IMR-90 (cell line): ENCODE data around the gene GH1. TPM values are rescaled to one million over a fixed set of nuclear protein-coding genes. Genes with fewer than 3 reads are reported as not detected.

Source experiments
- ATAC-seq: fragments of 200-7000 bp; cut with Tn5 transposase; 2 replicates; pipeline ENCODE4 v1.9.1; 2020; ENCODE audit warnings: low read depth, mild to moderate bottlenecking, moderate library complexity
- BruUV-seq: library from RNA; stranded (reverse); fragments of 400-500 nt; replicated peaks from 2 replicates; lab custom pipeline; 2021; lab: Mats Ljungman, UMichigan
- CTCF ChIA-PET: fragments of 300-600 bp; formaldehyde crosslinking; extraction: SDS; loops from one replicate; lab custom pipeline; 2021; ENCODE audit warnings: antibody characterized with exemption; lab: Yijun Ruan, JAX
- POLR2A ChIA-PET: fragments of 300-600 bp; sonication (Branson Sonifier 250); formaldehyde crosslinking; loops from one replicate; lab custom pipeline; 2022; ENCODE audit warnings: antibody characterized with exemption; ENCODE audit not compliant: unreplicated experiment; lab: Charles Lee
- DNase-seq: peaks from one replicate; pipeline ENCODE4 v3.0.0; 2013
- H2AFZ ChIP-seq: replicated peaks from 2 replicates; pipeline ENCODE3; 2013; ENCODE audit warnings: low read length, mild to moderate bottlenecking; ENCODE audit not compliant: poor library complexity
- H2AK5ac ChIP-seq: 2 replicates; pipeline ENCODE4 v1.6.1; 2013; ENCODE audit warnings: low read depth, low read length, inconsistent platforms
- H2AK9ac ChIP-seq: replicated peaks from 2 replicates; pipeline ENCODE3; 2013; ENCODE audit warnings: mild to moderate bottlenecking, low read depth, low read length, moderate library complexity; ENCODE audit not compliant: poor library complexity
- H2BK120ac ChIP-seq: 2 replicates; pipeline ENCODE4 v1.6.1; 2013; ENCODE audit warnings: low read depth, low read length, inconsistent platforms
- H2BK15ac ChIP-seq: 3 replicates; pipeline ENCODE4 v1.6.1; 2013; ENCODE audit warnings: low read depth, low read length, inconsistent platforms
- H2BK20ac ChIP-seq: 2 replicates; pipeline ENCODE4 v1.6.1; 2013; ENCODE audit warnings: low read depth, mild to moderate bottlenecking, inconsistent platforms, low read length, moderate library complexity
- H2BK5ac ChIP-seq: 2 replicates; pipeline ENCODE4 v1.6.1; 2013; ENCODE audit warnings: mild to moderate bottlenecking, low read depth, low read length, inconsistent platforms; ENCODE audit not compliant: poor library complexity, severe bottlenecking
- H3K14ac ChIP-seq: replicated peaks from 2 replicates; pipeline ENCODE4 v1.6.1; 2013; ENCODE audit warnings: low read depth, low read length, inconsistent platforms
- H3K18ac ChIP-seq: 2 replicates; pipeline ENCODE4 v1.6.1; 2013; ENCODE audit warnings: low read depth, low read length, control low read depth
- H3K23ac ChIP-seq: 2 replicates; pipeline ENCODE4 v1.6.1; 2013; ENCODE audit warnings: low read depth, low read length, inconsistent platforms
- H3K27ac ChIP-seq: 2 replicates; pipeline ENCODE4 v1.5.1; 2013; ENCODE audit warnings: mild to moderate bottlenecking, control low read depth, low read length; ENCODE audit not compliant: insufficient read depth
- H3K27me3 ChIP-seq: 2 replicates; pipeline ENCODE4 v1.6.1; 2013; ENCODE audit warnings: low read length; ENCODE audit not compliant: control insufficient read depth, insufficient read depth
- H3K36me3 ChIP-seq: 2 replicates; pipeline ENCODE4 v1.6.1; 2013; ENCODE audit warnings: low read length, mixed read lengths; ENCODE audit not compliant: control insufficient read depth, insufficient read depth
- H3K4ac ChIP-seq: 2 replicates; pipeline ENCODE4 v1.6.1; 2013; ENCODE audit warnings: low read depth, low read length, inconsistent platforms
- H3K4me1 ChIP-seq: 2 replicates; pipeline ENCODE4 v1.6.1; 2013; ENCODE audit warnings: low read length, mixed read lengths; ENCODE audit not compliant: control insufficient read depth, insufficient read depth
- H3K4me2 ChIP-seq: 2 replicates; pipeline ENCODE4 v1.6.1; 2013; ENCODE audit warnings: low read depth, mild to moderate bottlenecking, control low read depth, low read length, moderate library complexity
- H3K4me3 ChIP-seq: 2 replicates; pipeline ENCODE4 v1.5.1; 2013; ENCODE audit warnings: low read depth, mild to moderate bottlenecking, control low read depth, low read length, moderate library complexity; ENCODE audit not compliant: insufficient read depth
- H3K56ac ChIP-seq: 2 replicates; pipeline ENCODE4 v1.6.1; 2013; ENCODE audit warnings: low read length, inconsistent platforms; ENCODE audit not compliant: insufficient read depth; ENCODE audit errors: extremely low read depth
- H3K79me1 ChIP-seq, 2 experiments: 2 replicates each; pipeline ENCODE4 v1.6.1; 2013; ENCODE audit warnings: low read length in 2 of 2, inconsistent platforms in 1 of 2, low read depth in 1 of 2
- H3K9ac ChIP-seq: 2 replicates; pipeline ENCODE4 v1.6.1; 2013; ENCODE audit warnings: low read depth, low read length, control low read depth
- H3K9me1 ChIP-seq: 2 replicates; pipeline ENCODE4 v1.6.1; 2013; ENCODE audit warnings: low read length, inconsistent platforms; ENCODE audit not compliant: insufficient read depth
- H3K9me3 ChIP-seq: 2 replicates; pipeline ENCODE4 v1.6.1; 2013; ENCODE audit warnings: low read length; ENCODE audit not compliant: control insufficient read depth, insufficient read depth
- H4K20me1 ChIP-seq: 2 replicates; pipeline ENCODE4 v1.6.1; 2013; ENCODE audit warnings: low read length, inconsistent platforms; ENCODE audit not compliant: insufficient read depth
- H4K5ac ChIP-seq: 2 replicates; pipeline ENCODE4 v1.6.1; 2013; ENCODE audit warnings: mild to moderate bottlenecking, low read depth, low read length, control low read depth
- H4K8ac ChIP-seq, 2 experiments: 2 replicates each; pipeline ENCODE4 v1.6.1; 2013; ENCODE audit warnings: low read depth in 2 of 2, low read length in 2 of 2, control low read depth in 1 of 2, inconsistent platforms in 1 of 2
- H4K91ac ChIP-seq: 2 replicates; pipeline ENCODE4 v1.6.1; 2013; ENCODE audit warnings: low read depth, low read length, inconsistent platforms; ENCODE audit not compliant: insufficient read depth
- BHLHE40 ChIP-seq: fragments of 150-350 bp; IDR thresholded peaks from 2 replicates; pipeline ENCODE4 v1.6.1; 2016; ENCODE audit warnings: mild to moderate bottlenecking, low read depth, low read length
- CEBPB ChIP-seq: IDR thresholded peaks from 2 replicates; pipeline ENCODE4 v1.6.1; 2012; ENCODE audit warnings: low read depth, low read length, improper control_type of control experiment
- CHD1 ChIP-seq: IDR thresholded peaks from 2 replicates; pipeline ENCODE4 v1.6.1; 2012; ENCODE audit warnings: low read depth, low read length, improper control_type of control experiment
- FOS ChIP-seq: fragments of 150-350 bp; IDR thresholded peaks from 2 replicates; pipeline ENCODE4 v1.6.1; 2016; ENCODE audit warnings: low read depth, low read length
- MAFK ChIP-seq: IDR thresholded peaks from 2 replicates; pipeline ENCODE4 v1.6.1; 2012; ENCODE audit warnings: low read depth, low read length, improper control_type of control experiment
- MAZ ChIP-seq: IDR thresholded peaks from 2 replicates; pipeline ENCODE4 v1.6.1; 2012; ENCODE audit warnings: low read depth, mild to moderate bottlenecking, low read length, improper control_type of control experiment, moderate library complexity, borderline replicate concordance
- NFE2L2 ChIP-seq: fragments of 150-350 bp; IDR thresholded peaks from 2 replicates; pipeline ENCODE4 v1.6.1; 2016; ENCODE audit warnings: low read depth, mild to moderate bottlenecking, low read length
- POLR2A ChIP-seq: IDR thresholded peaks from 2 replicates; pipeline ENCODE4 v1.6.1; 2012; ENCODE audit warnings: mild to moderate bottlenecking, low read depth, low read length
- RAD21 ChIP-seq: IDR thresholded peaks from 2 replicates; pipeline ENCODE4 v1.6.1; 2012; ENCODE audit warnings: low read length, improper control_type of control experiment
- RFX5 ChIP-seq: IDR thresholded peaks from 2 replicates; pipeline ENCODE4 v1.8.0; 2012; ENCODE audit warnings: low read depth, mild to moderate bottlenecking, low read length, moderate library complexity
- SMC3 ChIP-seq: fragments of 150-350 bp; IDR thresholded peaks from 2 replicates; pipeline ENCODE4 v1.6.1; 2016; ENCODE audit warnings: low read depth, mild to moderate bottlenecking, antibody characterized with exemption, low read length, moderate library complexity
- WGBS, 2 experiments: methylation state at CpG; one replicate each; pipeline versions ENCODE4 v1.1.5 to v1.1.7; 2013; ENCODE audit warnings: missing lambda C conversion rate in 2 of 2; ENCODE audit not compliant: insufficient read length in 1 of 2; ENCODE audit errors: extremely low coverage in 2 of 2; 5-methylcytosine and 5-hydroxymethylcytosine counted together
- dilution Hi-C: fragments of 300-500 bp; cut with HindIII; formaldehyde crosslinking; loops from one replicate; pipeline ENCODE4 v1.14.3; 2018; ENCODE audit warnings: low sequenced_read_pairs; ENCODE audit not compliant: unreplicated experiment
- in situ Hi-C: fragments of 300-500 bp; cut with MboI; formaldehyde crosslinking; loops from 3 replicates; pipeline ENCODE4 v1.14.3; 2019; ENCODE audit warnings: low sequenced_read_pairs, inconsistent platforms, mixed read lengths
- intact Hi-C: fragments of 100-400 bp; cut with micrococcal nuclease; formaldehyde crosslinking; loops from 2 replicates; pipeline ENCODE4 v1.10.0; 2022
- polyA plus RNA-seq, 3 experiments: library from polyadenylated mRNA; depleted of rRNA; stranded (reverse); fragments of >200 nt; gene quantifications; 2 replicates each; pipeline ENCODE4 v1.2.3, GENCODE V29; 2012; ENCODE audit warnings: low replicate concordance in 1 of 3
- total RNA-seq: library from RNA; depleted of rRNA; stranded (reverse); fragments of >200 nt; gene quantifications from 2 replicates; pipeline ENCODE4 v1.2.3, GENCODE V29; 2012
- TF ChIP-seq, protein P1 (sequence below): fragments of 150-350 bp; IDR thresholded peaks from 2 replicates; pipeline ENCODE4 v1.6.1; 2016; ENCODE audit warnings: low read depth, mild to moderate bottlenecking, low read length, moderate library complexity, borderline replicate concordance
- TF ChIP-seq, protein P2 (sequence below): conservative IDR thresholded peaks from 2 replicates; pipeline ENCODE4 v1.5.1; 2012; ENCODE audit warnings: mild to moderate bottlenecking, low read depth, low read length, improper control_type of control experiment

The GH1 gene
- total and polyA plus RNA-seq, 2 of the 4 experiments (the other 2 are of a cell fraction), result not detected

DNA sequence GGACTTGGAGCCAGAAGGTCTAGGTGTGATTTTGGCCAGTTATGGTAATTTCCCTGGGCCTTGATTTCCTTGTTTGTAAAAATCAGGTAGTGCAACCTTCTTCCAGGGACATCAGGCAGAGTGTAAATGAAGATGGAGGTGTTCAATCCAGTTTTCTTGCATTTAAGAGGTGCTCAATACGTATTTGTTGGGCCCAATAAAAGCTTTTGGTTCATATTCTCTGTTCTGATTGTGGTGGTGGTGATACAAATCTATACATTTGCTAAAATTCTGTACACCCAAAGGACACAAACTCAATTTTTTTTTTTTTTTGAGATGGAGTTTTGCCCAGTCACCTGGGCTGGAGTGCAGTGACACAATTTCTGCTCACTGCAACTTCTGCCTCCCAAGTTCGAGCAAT lies 7.5 kb upstream of the GH1 start:
- Histone ChIP-seq H3K4ac (no peak overlapping the region), H3K79me1 (no peaks in the 10 kb centered on the region), H2AFZ (no peak overlapping the region), H4K8ac (no peak overlapping the region), H3K14ac (no peak overlapping the region), H3K9me1 (no peaks in the 10 kb centered on the region), H2AK5ac (no peak overlapping the region), H3K4me1 (no peaks in the 10 kb centered on the region), H4K5ac (no peak overlapping the region), H3K4me3 (no peak overlapping the region), H3K4me2 (no peak overlapping the region), H2BK5ac (no peak overlapping the region), H3K9me3 (no peaks in the 10 kb centered on the region), H3K27ac (no peak overlapping the region), H2BK20ac (no peak overlapping the region), H3K18ac (no peak overlapping the region), H2BK120ac (no peak overlapping the region), H3K9ac (no peak overlapping the region), H2BK15ac (no peak overlapping the region), H3K56ac (no peak overlapping the region), H3K36me3 (no peaks in the 10 kb centered on the region), H4K91ac (no peak overlapping the region), H4K20me1 (no peaks in the 10 kb centered on the region), H3K27me3 (peaks cover 13% of the 10 kb centered on the region), H3K23ac (no peak overlapping the region), H2AK9ac (no peak overlapping the region)
- in situ Hi-C loops (no loop called here), intact Hi-C loops (no loop called here), dilution Hi-C loops (no loop called here)
- POLR2A ChIA-PET, result no interaction called here
- no CpG with 5 or more reads among the region's 2 CpGs for WGBS, 2 experiments
- BruUV-seq, result no TSS peak
- no peak for TF ChIP-seq BHLHE40
- TF ChIP-seq SMC3, result no peak
- no peak for TF ChIP-seq CHD1
- no peak for TF ChIP-seq POLR2A
- TF ChIP-seq MAFK, result no peak
- no peak for TF ChIP-seq FOS
- TF ChIP-seq, protein P1, sequence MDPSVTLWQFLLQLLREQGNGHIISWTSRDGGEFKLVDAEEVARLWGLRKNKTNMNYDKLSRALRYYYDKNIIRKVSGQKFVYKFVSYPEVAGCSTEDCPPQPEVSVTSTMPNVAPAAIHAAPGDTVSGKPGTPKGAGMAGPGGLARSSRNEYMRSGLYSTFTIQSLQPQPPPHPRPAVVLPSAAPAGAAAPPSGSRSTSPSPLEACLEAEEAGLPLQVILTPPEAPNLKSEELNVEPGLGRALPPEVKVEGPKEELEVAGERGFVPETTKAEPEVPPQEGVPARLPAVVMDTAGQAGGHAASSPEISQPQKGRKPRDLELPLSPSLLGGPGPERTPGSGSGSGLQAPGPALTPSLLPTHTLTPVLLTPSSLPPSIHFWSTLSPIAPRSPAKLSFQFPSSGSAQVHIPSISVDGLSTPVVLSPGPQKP, result no peak
- no peak for TF ChIP-seq RFX5
- no peak for TF ChIP-seq CEBPB
- TF ChIP-seq, protein P2, sequence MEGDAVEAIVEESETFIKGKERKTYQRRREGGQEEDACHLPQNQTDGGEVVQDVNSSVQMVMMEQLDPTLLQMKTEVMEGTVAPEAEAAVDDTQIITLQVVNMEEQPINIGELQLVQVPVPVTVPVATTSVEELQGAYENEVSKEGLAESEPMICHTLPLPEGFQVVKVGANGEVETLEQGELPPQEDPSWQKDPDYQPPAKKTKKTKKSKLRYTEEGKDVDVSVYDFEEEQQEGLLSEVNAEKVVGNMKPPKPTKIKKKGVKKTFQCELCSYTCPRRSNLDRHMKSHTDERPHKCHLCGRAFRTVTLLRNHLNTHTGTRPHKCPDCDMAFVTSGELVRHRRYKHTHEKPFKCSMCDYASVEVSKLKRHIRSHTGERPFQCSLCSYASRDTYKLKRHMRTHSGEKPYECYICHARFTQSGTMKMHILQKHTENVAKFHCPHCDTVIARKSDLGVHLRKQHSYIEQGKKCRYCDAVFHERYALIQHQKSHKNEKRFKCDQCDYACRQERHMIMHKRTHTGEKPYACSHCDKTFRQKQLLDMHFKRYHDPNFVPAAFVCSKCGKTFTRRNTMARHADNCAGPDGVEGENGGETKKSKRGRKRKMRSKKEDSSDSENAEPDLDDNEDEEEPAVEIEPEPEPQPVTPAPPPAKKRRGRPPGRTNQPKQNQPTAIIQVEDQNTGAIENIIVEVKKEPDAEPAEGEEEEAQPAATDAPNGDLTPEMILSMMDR, result no peak
- TF ChIP-seq RAD21, result no peak
- TF ChIP-seq NFE2L2, result no peak
- no peak for TF ChIP-seq MAZ
- DNase-seq, result no peak
- CTCF ChIA-PET, result no interaction called here
- ATAC-seq, result no peak
